GM23248 (cell line): ENCODE data around the gene DST. TPM values are rescaled to one million over a fixed set of nuclear protein-coding genes. Genes with fewer than 3 reads are reported as not detected.

Experiments used
- DNase-seq: peaks from one replicate; pipeline ENCODE4 v3.0.0-alpha.2; 2015
- H2AFZ ChIP-seq: fragments of 200-600 bp; sonication (generic); 2 replicates; pipeline ENCODE4 v1.6.1; 2016; ENCODE audit warnings: antibody characterized with exemption
- H3F3A ChIP-seq: fragments of 200-600 bp; sonication (generic); 2 replicates; pipeline ENCODE4 v1.6.1; 2016; ENCODE audit warnings: mild to moderate bottlenecking, antibody characterized with exemption, mixed run types; ENCODE audit not compliant: insufficient read depth
- H3K27ac ChIP-seq: fragments of 200-600 bp; sonication (generic); 2 replicates; pipeline ENCODE4 v1.5.1; 2016; ENCODE audit warnings: mild to moderate bottlenecking
- H3K27me3 ChIP-seq: fragments of 200-600 bp; sonication (generic); replicated peaks from 2 replicates; pipeline ENCODE4 v1.6.1; 2016; ENCODE audit warnings: mild to moderate bottlenecking; ENCODE audit not compliant: insufficient read depth
- H3K36me3 ChIP-seq: fragments of 200-600 bp; sonication (generic); 2 replicates; pipeline ENCODE4 v1.6.1; 2016; ENCODE audit warnings: low read depth, mild to moderate bottlenecking
- H3K4me1 ChIP-seq: fragments of 200-600 bp; sonication (generic); 2 replicates; pipeline ENCODE4 v1.6.1; 2016; ENCODE audit warnings: mild to moderate bottlenecking; ENCODE audit not compliant: insufficient read depth
- H3K4me2 ChIP-seq: fragments of 200-600 bp; sonication (generic); one replicate; pipeline ENCODE4 v1.6.1; 2016; ENCODE audit warnings: mild to moderate bottlenecking; ENCODE audit not compliant: unreplicated experiment
- H3K4me3 ChIP-seq: fragments of 200-600 bp; sonication (generic); 2 replicates; pipeline ENCODE4 v1.5.1; 2016; ENCODE audit warnings: mild to moderate bottlenecking
- H3K79me2 ChIP-seq: fragments of 200-600 bp; sonication (generic); 2 replicates; pipeline ENCODE4 v1.6.1; 2016; ENCODE audit warnings: mild to moderate bottlenecking; ENCODE audit not compliant: insufficient read depth
- H3K9ac ChIP-seq: fragments of 200-600 bp; sonication (generic); 2 replicates; pipeline ENCODE4 v1.6.1; 2016; ENCODE audit warnings: mild to moderate bottlenecking
- H3K9me2 ChIP-seq: fragments of 200-600 bp; sonication (generic); 2 replicates; pipeline ENCODE4 v1.6.1; 2016; ENCODE audit warnings: mixed run types, mild to moderate bottlenecking, moderate library complexity; ENCODE audit not compliant: insufficient read depth
- H3K9me3 ChIP-seq: fragments of 200-600 bp; sonication (generic); one replicate; pipeline ENCODE4 v1.6.1; 2017; ENCODE audit warnings: low read depth
- H4K20me1 ChIP-seq: fragments of 200-600 bp; sonication (generic); 2 replicates; pipeline ENCODE4 v1.6.0; 2016; ENCODE audit not compliant: insufficient read depth
- EZH2 ChIP-seq: fragments of 200-600 bp; sonication (generic); IDR thresholded peaks from 2 replicates; pipeline ENCODE4 v1.6.1; 2018; ENCODE audit warnings: antibody characterized with exemption, mild to moderate bottlenecking; ENCODE audit not compliant: insufficient read depth, poor library complexity, severe bottlenecking
- EZH2phosphoT487 ChIP-seq: fragments of 200-600 bp; sonication (generic); IDR thresholded peaks from 2 replicates; pipeline ENCODE4 v1.6.1; 2018; ENCODE audit warnings: antibody characterized with exemption, moderate library complexity, mild to moderate bottlenecking, low read depth; ENCODE audit not compliant: insufficient read depth
- WGBS, 2 experiments: methylation state at CpG; one replicate each; pipeline ENCODE4 v1.1.6; 2015 to 2017; ENCODE audit warnings: low lambda C conversion rate in 2 of 2, low coverage in 1 of 2; ENCODE audit errors: missing lambda C conversion rate in 2 of 2; 5-methylcytosine and 5-hydroxymethylcytosine counted together
- in situ Hi-C: fragments of 300-500 bp; cut with MboI; formaldehyde crosslinking; loops from 2 replicates; pipeline ENCODE4 v1.15.0; 2020
- polyA plus RNA-seq: library from polyadenylated mRNA; unstranded; fragments of >200 nt; fragmentation: Nextera tagmentation; extraction: Ambion mirVana; gene quantifications from 2 replicates; pipeline ENCODE4 v1.2.1, GENCODE V29; 2016
- total RNA-seq: library from RNA; depleted of rRNA; stranded (reverse); fragments of >200 nt; shearing (Covaris generic); gene quantifications from 2 replicates; pipeline ENCODE4 v1.2.3, GENCODE V29; 2014

Gene DST
- total and polyA plus RNA-seq, 2 experiments from 2014 or later, result 181 to 322 TPM

DNA sequence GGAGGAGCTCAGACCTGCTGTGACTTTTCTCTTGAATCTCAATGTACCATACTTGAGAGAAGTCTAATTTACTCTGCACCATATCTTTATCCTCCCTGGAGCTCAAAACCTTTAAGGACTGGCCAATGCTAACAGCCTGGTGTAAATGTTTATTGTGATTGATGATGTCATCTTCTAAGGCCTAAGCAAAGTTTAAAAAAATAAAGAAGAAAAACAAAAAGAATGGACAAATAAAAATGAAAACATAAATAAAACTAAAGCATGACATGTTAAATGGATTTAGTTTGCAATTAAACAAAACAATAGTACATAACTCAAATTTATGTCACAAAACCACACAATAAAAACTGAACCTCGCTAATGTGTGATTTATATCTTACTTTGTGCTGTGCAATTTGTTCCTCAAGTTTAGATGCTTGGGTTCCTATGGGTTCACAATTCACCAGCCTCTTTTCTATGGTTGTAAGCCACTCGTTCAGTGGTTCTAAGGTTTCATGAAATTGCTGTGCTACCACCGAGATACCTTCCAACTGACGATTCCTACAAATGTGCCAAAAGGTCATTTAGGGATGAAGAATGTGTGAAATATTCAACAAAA is 113.0 kb downstream of the DST start:
- Histone ChIP-seq H3K4me1 (peaks cover 59% of the 10 kb centered on the region), H4K20me1 (0 out of 2 replicates have a peak, but pooled peaks cover 6% of the 10 kb centered on the region), H3K36me3 (peaks cover 72% of the 10 kb centered on the region), H3K4me3 (no peak overlapping the region), H3K9ac (no peak overlapping the region), H3K27me3 (no peaks in the 10 kb centered on the region), H3K4me2 (peak overlapping the region; percentile 17), H3K79me2 (peaks cover 68% of the 10 kb centered on the region), H3K9me2 (no peaks in the 10 kb centered on the region), H3K9me3 (no peaks in the 10 kb centered on the region), H3K27ac (peak overlapping the region; percentile 97), H2AFZ (no peak overlapping the region), H3F3A (peaks cover 72% of the 10 kb centered on the region)
- peak; percentile 58 for DNase-seq
- WGBS, 2 experiments, result 38 to 40% methylated on average over 4 of the region's 4 CpGs
- in situ Hi-C loops, result no loop called here
- no peak for TF ChIP-seq EZH2

GRCh38 chr6:56528412-56528841 is 114.3 kb downstream of the DST start:
- Histone ChIP-seq H3K36me3 (peaks cover 67% of the 10 kb centered on the region), H3K4me3 (no peak overlapping the region)
- peak; percentile 98 for DNase-seq

GRCh38 chr6:56527934-56528333 is 114.8 kb downstream of the DST start:
- Histone ChIP-seq H3K27me3 (no peaks in the 10 kb centered on the region), H3K79me2 (peaks cover 64% of the 10 kb centered on the region), H3K9me3 (no peaks in the 10 kb centered on the region), H2AFZ (no peak overlapping the region), H3K4me1 (peaks cover 75% of the 10 kb centered on the region), H3K4me2 (peak overlapping the region; percentile 61), H3K4me3 (peak overlapping the region; percentile 2; the same call in 1 of the 2 replicates), H3K27ac (peak overlapping the region; percentile 97), H4K20me1 (0 out of 2 replicates have a peak, but pooled peaks cover 6% of the 10 kb centered on the region), H3K36me3 (peaks cover 67% of the 10 kb centered on the region), H3K9ac (peak overlapping the region; percentile 70), H3K9me2 (no peaks in the 10 kb centered on the region), H3F3A (peaks cover 88% of the 10 kb centered on the region)
- TF ChIP-seq EZH2phosphoT487, result no peak
- no peak for TF ChIP-seq EZH2
- in situ Hi-C loops, result no loop called here
- DNase-seq, result peak; percentile 71

More at GRCh38 chr6:56528412-56528841, 114.3 kb downstream of the DST start:
- 1% methylated on average over 3 of the region's 3 CpGs for WGBS, 2 experiments
- Histone ChIP-seq H3K27ac (peak overlapping the region; percentile 97), H3K9ac (peak overlapping the region; percentile 70), H3F3A (peaks cover 83% of the 10 kb centered on the region), H3K4me2 (peak overlapping the region; percentile 61), H3K79me2 (peaks cover 64% of the 10 kb centered on the region), H4K20me1 (0 out of 2 replicates have a peak, but pooled peaks cover 6% of the 10 kb centered on the region), H3K27me3 (no peaks in the 10 kb centered on the region), H2AFZ (no peak overlapping the region), H3K9me2 (no peaks in the 10 kb centered on the region), H3K4me1 (peaks cover 70% of the 10 kb centered on the region), H3K9me3 (no peaks in the 10 kb centered on the region)
- in situ Hi-C loops, result no loop called here
- TF ChIP-seq EZH2, result no peak
- TF ChIP-seq EZH2phosphoT487, result no peak

DNA sequence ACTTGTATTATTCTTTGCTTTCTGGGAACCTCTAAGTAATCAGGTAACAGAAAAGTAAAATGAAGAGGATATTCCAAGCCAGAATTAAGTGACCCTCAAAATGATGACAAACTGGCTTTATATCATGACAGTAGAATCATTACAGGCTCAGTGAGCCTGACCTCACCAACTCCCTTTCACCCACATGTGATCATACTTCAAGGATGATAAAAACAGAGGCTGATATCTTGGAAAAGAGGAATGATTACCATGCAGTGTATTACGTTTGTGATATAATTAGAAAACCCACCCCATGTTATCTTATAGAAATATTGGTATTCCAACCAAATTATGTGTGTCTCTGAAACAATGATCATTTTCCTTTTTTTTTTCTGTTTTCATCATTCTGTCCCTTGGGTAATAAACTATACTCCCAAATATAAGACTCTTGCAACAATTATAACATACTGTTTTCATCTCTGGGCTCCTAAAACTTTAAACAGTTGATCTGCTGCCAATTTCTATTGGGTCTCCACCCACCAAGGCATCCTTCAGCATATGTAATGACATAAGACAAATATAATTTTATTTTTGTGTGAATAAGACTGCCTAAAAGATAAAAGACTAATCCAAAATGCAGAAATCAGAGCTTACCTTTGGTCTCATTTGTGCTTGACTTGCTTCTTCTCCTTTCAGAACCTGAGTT is 115.7 kb downstream of the DST start:
- peak overlapping the region; percentile 97 for H3K27ac ChIP-seq
- peaks cover 64% of the 10 kb centered on the region for H3K79me2 ChIP-seq
- 65 to 66% methylated on average over 1 of the region's 1 CpG for WGBS, 2 experiments
- H4K20me1 ChIP-seq, result 0 out of 2 replicates have a peak, but pooled peaks cover 6% of the 10 kb centered on the region
- H3K4me3 ChIP-seq, result no peak overlapping the region
- peaks cover 64% of the 10 kb centered on the region for H3K36me3 ChIP-seq
- H3K9ac ChIP-seq, result peak overlapping the region; percentile 70; the same call in 1 of the 2 replicates
- DNase-seq, result peak; percentile 34
- H3K27me3 ChIP-seq, result no peaks in the 10 kb centered on the region
- H3K4me1 ChIP-seq, result peaks cover 75% of the 10 kb centered on the region
- in situ Hi-C loops, result no loop called here
- peaks cover 94% of the 10 kb centered on the region for H3F3A ChIP-seq
- H3K9me2 ChIP-seq, result no peaks in the 10 kb centered on the region
- H3K9me3 ChIP-seq, result no peaks in the 10 kb centered on the region
- H2AFZ ChIP-seq, result no peak overlapping the region
- TF ChIP-seq EZH2, result no peak
- no peak for TF ChIP-seq EZH2phosphoT487
- peak overlapping the region; percentile 76 for H3K4me2 ChIP-seq
